Measurements from ENCODE around the gene CD300LG.

The CD300LG gene

GRCh38 chr17:43881181-43881580, 34.2 kb downstream of the CD300LG start:
- WGBS (ENCODE audit: insufficient coverage), result 96% methylated on average over 12 of the region's 12 CpGs
- ChIA-PET POLR2A (no interaction called here), CTCF (interaction anchor here (1.0 to 5.6 kb wide), 11 partner anchors 8 to 305 kb away, joined by 3 to 43 read pairs (median 5); partner anchors contain the start of gene MPP2)
- H3K27me3 ChIP-seq (replicated peaks in 2 of 5; ENCODE audit: control insufficient read depth in 4 of 5, insufficient read depth in 5 of 5, low read length in 4 of 5), result peaks cover 0 to 2% (median 0%) of the 10 kb centered on the region in 5 experiments
- no peaks in the 10 kb centered on the region for H3K4me1 ChIP-seq (ENCODE audit: control extremely low read depth in 1 of 4, control insufficient read depth in 4 of 4, insufficient read depth in 4 of 4, low read length in 3 of 4)
- H3K27ac ChIP-seq (ENCODE audit: insufficient read depth in 1 of 2, low read depth in 1 of 2, low read length in 2 of 2, poor library complexity in 1 of 2, severe bottlenecking in 2 of 2), result no peak overlapping the region
- no peak for DNase-seq
- H3K36me3 ChIP-seq (ENCODE audit: control insufficient read depth in 4 of 4, insufficient read depth in 4 of 4, low read length in 3 of 4), result no peaks in the 10 kb centered on the region
- H3K4me3 ChIP-seq (ENCODE audit: control insufficient read depth in 1 of 7, extremely low read depth in 1 of 7, insufficient read depth in 4 of 7, low read depth in 2 of 7, low read length in 6 of 7), result no peak overlapping the region
- H3K9me3 ChIP-seq (ENCODE audit: control extremely low read depth in 1 of 5, control insufficient read depth in 4 of 5, insufficient read depth in 2 of 5, low read depth in 1 of 5, low read length in 4 of 5), result no peaks in the 10 kb centered on the region

- CTCF ChIA-PET, result interaction anchor here (1.1 to 5.6 kb wide), 3 partner anchors 8 to 115 kb away, joined by 3 to 43 read pairs (median 28); no protein-coding TSS in a partner anchor
- POLR2A ChIA-PET, result no interaction called here
- WGBS (ENCODE audit: insufficient coverage), result 98% methylated on average over 18 of the region's 27 CpGs
Measured at GRCh38 chr17:43881758-43882505, 35.0 kb downstream of the CD300LG start.

GRCh38 chr17:43882761-43883415, 35.9 kb downstream of the CD300LG start:
- Histone ChIP-seq H3K27me3 (replicated peaks in 2 of 5; ENCODE audit: control insufficient read depth in 4 of 5, insufficient read depth in 5 of 5, low read length in 4 of 5) (peaks cover 0 to 2% (median 0%) of the 10 kb centered on the region in 5 experiments), H3K4me3 (ENCODE audit: control insufficient read depth in 1 of 7, extremely low read depth in 1 of 7, insufficient read depth in 4 of 7, low read depth in 2 of 7, low read length in 6 of 7) (no peak overlapping the region), H3K27ac (ENCODE audit: insufficient read depth in 1 of 2, low read depth in 1 of 2, low read length in 2 of 2, poor library complexity in 1 of 2, severe bottlenecking in 2 of 2) (no peak overlapping the region), H3K9me3 (ENCODE audit: control extremely low read depth in 1 of 5, control insufficient read depth in 4 of 5, insufficient read depth in 2 of 5, low read depth in 1 of 5, low read length in 4 of 5) (no peaks in the 10 kb centered on the region), H3K36me3 (ENCODE audit: control insufficient read depth in 4 of 4, insufficient read depth in 4 of 4, low read length in 3 of 4) (no peaks in the 10 kb centered on the region), H3K4me1 (ENCODE audit: control extremely low read depth in 1 of 4, control insufficient read depth in 4 of 4, insufficient read depth in 4 of 4, low read length in 3 of 4) (no peaks in the 10 kb centered on the region)
- ChIA-PET CTCF (interaction anchor here (1.1 kb wide), 1 partner anchor 55 kb away, joined by 3 read pairs; no protein-coding TSS in a partner anchor), POLR2A (no interaction called here)
- no peak for DNase-seq
- WGBS (ENCODE audit: insufficient coverage), result 98% methylated on average over 7 of the region's 14 CpGs

More at GRCh38 chr17:43881758-43882505, 35.0 kb downstream of the CD300LG start:
- no peaks in the 10 kb centered on the region for H3K36me3 ChIP-seq (ENCODE audit: control insufficient read depth in 4 of 4, insufficient read depth in 4 of 4, low read length in 3 of 4)
- H3K4me3 ChIP-seq (ENCODE audit: control insufficient read depth in 1 of 7, extremely low read depth in 1 of 7, insufficient read depth in 4 of 7, low read depth in 2 of 7, low read length in 6 of 7), result no peak overlapping the region
- no peak for DNase-seq
- peaks cover 0 to 2% (median 0%) of the 10 kb centered on the region in 5 experiments for H3K27me3 ChIP-seq (replicated peaks in 2 of 5; ENCODE audit: control insufficient read depth in 4 of 5, insufficient read depth in 5 of 5, low read length in 4 of 5)
- H3K4me1 ChIP-seq (ENCODE audit: control extremely low read depth in 1 of 4, control insufficient read depth in 4 of 4, insufficient read depth in 4 of 4, low read length in 3 of 4), result no peaks in the 10 kb centered on the region
- no peaks in the 10 kb centered on the region for H3K9me3 ChIP-seq (ENCODE audit: control extremely low read depth in 1 of 5, control insufficient read depth in 4 of 5, insufficient read depth in 2 of 5, low read depth in 1 of 5, low read length in 4 of 5)
- H3K27ac ChIP-seq (ENCODE audit: insufficient read depth in 1 of 2, low read depth in 1 of 2, low read length in 2 of 2, poor library complexity in 1 of 2, severe bottlenecking in 2 of 2), result no peak overlapping the region

- no peak for DNase-seq
- H3K27ac ChIP-seq (ENCODE audit: insufficient read depth in 1 of 2, low read depth in 1 of 2, low read length in 2 of 2, poor library complexity in 1 of 2, severe bottlenecking in 2 of 2), result no peak overlapping the region
- H3K36me3 ChIP-seq (ENCODE audit: control insufficient read depth in 4 of 4, insufficient read depth in 4 of 4, low read length in 3 of 4), result no peaks in the 10 kb centered on the region
- ChIA-PET POLR2A (interaction anchor here (0.6 kb wide), 1 partner anchor 249 kb away, joined by 3 read pairs; no protein-coding TSS in a partner anchor), CTCF (interaction anchor here (0.8 to 4.0 kb wide), 3 partner anchors 9 to 18 kb away, joined by 3 to 28 read pairs (median 3); no protein-coding TSS in a partner anchor)
- 95% methylated on average over 4 of the region's 4 CpGs for WGBS (ENCODE audit: insufficient coverage)
- H3K4me1 ChIP-seq (ENCODE audit: control extremely low read depth in 1 of 4, control insufficient read depth in 4 of 4, insufficient read depth in 4 of 4, low read length in 3 of 4), result no peaks in the 10 kb centered on the region
- H3K27me3 ChIP-seq (replicated peaks in 2 of 5; ENCODE audit: control insufficient read depth in 4 of 5, insufficient read depth in 5 of 5, low read length in 4 of 5), result peaks cover 0 to 4% (median 0%) of the 10 kb centered on the region in 5 experiments
- no peak overlapping the region for H3K4me3 ChIP-seq (ENCODE audit: control insufficient read depth in 1 of 7, extremely low read depth in 1 of 7, insufficient read depth in 4 of 7, low read depth in 2 of 7, low read length in 6 of 7)
- no peaks in the 10 kb centered on the region for H3K9me3 ChIP-seq (ENCODE audit: control extremely low read depth in 1 of 5, control insufficient read depth in 4 of 5, insufficient read depth in 2 of 5, low read depth in 1 of 5, low read length in 4 of 5)
Measured at GRCh38 chr17:43888548-43888947, 41.6 kb downstream of the CD300LG start.

- Histone ChIP-seq H3K27me3 (replicated peaks in 2 of 5; ENCODE audit: control insufficient read depth in 4 of 5, insufficient read depth in 5 of 5, low read length in 4 of 5) (peaks cover 0 to 2% (median 0%) of the 10 kb centered on the region in 5 experiments), H3K9me3 (ENCODE audit: control extremely low read depth in 1 of 5, control insufficient read depth in 4 of 5, insufficient read depth in 2 of 5, low read depth in 1 of 5, low read length in 4 of 5) (no peaks in the 10 kb centered on the region), H3K4me3 (ENCODE audit: control insufficient read depth in 1 of 7, extremely low read depth in 1 of 7, insufficient read depth in 4 of 7, low read depth in 2 of 7, low read length in 6 of 7) (no peak overlapping the region), H3K36me3 (ENCODE audit: control insufficient read depth in 4 of 4, insufficient read depth in 4 of 4, low read length in 3 of 4) (no peaks in the 10 kb centered on the region), H3K4me1 (ENCODE audit: control extremely low read depth in 1 of 4, control insufficient read depth in 4 of 4, insufficient read depth in 4 of 4, low read length in 3 of 4) (no peaks in the 10 kb centered on the region), H3K27ac (ENCODE audit: insufficient read depth in 1 of 2, low read depth in 1 of 2, low read length in 2 of 2, poor library complexity in 1 of 2, severe bottlenecking in 2 of 2) (no peak overlapping the region)
- POLR2A ChIA-PET, result no interaction called here
- no peak for DNase-seq
- WGBS (ENCODE audit: insufficient coverage), result no CpG with 5 or more reads among the region's 1 CpG
- CTCF ChIA-PET, result interaction anchor here (2.0 to 4.0 kb wide), 2 partner anchors 11 to 14 kb away, joined by 7 to 28 read pairs; no protein-coding TSS in a partner anchor
Measured at GRCh38 chr17:43890240-43890639, 43.3 kb downstream of the CD300LG start.

GRCh38 chr17:43891851-43892646, 45.1 kb downstream of the CD300LG start:
- CTCF ChIA-PET, result interaction anchor here (1.1 to 2.7 kb wide), 5 partner anchors 12 to 22 kb away, joined by 3 to 9 read pairs (median 6); no protein-coding TSS in a partner anchor
- DNase-seq, result no peak
- Histone ChIP-seq H3K4me1 (ENCODE audit: control extremely low read depth in 1 of 4, control insufficient read depth in 4 of 4, insufficient read depth in 4 of 4, low read length in 3 of 4) (no peaks in the 10 kb centered on the region), H3K4me3 (ENCODE audit: control insufficient read depth in 1 of 7, extremely low read depth in 1 of 7, insufficient read depth in 4 of 7, low read depth in 2 of 7, low read length in 6 of 7) (no peak overlapping the region), H3K9me3 (ENCODE audit: control extremely low read depth in 1 of 5, control insufficient read depth in 4 of 5, insufficient read depth in 2 of 5, low read depth in 1 of 5, low read length in 4 of 5) (no peaks in the 10 kb centered on the region), H3K36me3 (ENCODE audit: control insufficient read depth in 4 of 4, insufficient read depth in 4 of 4, low read length in 3 of 4) (no peaks in the 10 kb centered on the region), H3K27ac (ENCODE audit: insufficient read depth in 1 of 2, low read depth in 1 of 2, low read length in 2 of 2, poor library complexity in 1 of 2, severe bottlenecking in 2 of 2) (no peak overlapping the region), H3K27me3 (replicated peaks in 2 of 5; ENCODE audit: control insufficient read depth in 4 of 5, insufficient read depth in 5 of 5, low read length in 4 of 5) (peaks cover 0 to 2% (median 0%) of the 10 kb centered on the region in 5 experiments)
- POLR2A ChIA-PET, result interaction anchor here (0.7 kb wide), 1 partner anchor 286 kb away, joined by 3 read pairs; no protein-coding TSS in a partner anchor
- WGBS (ENCODE audit: insufficient coverage), result 86% methylated on average over 4 of the region's 5 CpGs

Data from common myeloid progenitor, CD34-positive (primary cell).